ENCODE data around the gene PATJ.

The PATJ gene

DNA sequence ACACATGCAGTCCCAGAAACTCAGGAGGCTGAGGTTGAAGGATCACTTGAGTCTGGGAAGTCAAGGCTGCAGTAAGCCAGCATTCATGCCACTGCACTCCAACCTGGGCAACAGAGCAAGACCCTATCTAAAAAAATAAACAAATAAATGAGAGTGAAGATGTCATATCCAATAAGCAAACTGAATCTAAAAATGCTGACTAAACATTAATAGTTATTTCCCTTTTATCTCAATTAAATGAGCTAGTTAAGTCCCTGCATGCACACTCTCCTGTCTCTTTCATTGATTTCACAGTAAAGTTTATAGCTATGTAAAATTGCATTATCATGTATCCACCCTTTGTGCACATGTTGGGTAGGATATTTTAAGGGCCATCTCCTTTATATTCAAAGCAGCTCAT lies 371.2 kb downstream of the PATJ start:
- TF ChIP-seq REST (IDR thresholded peaks at IDR 0.05; ENCODE audit: insufficient read depth in 1 of 2, low read depth in 2 of 2, low read length in 2 of 2) (no peak), FOXP2 (optimal IDR thresholded peaks at IDR 0.05; ENCODE audit: borderline replicate concordance, extremely low read depth, extremely low read length, insufficient read depth) (no peak), SIN3A (IDR thresholded peaks at IDR 0.05; ENCODE audit: borderline replicate concordance, insufficient read depth, low read length) (no peak), TAF1 (IDR thresholded peaks at IDR 0.05; ENCODE audit: borderline replicate concordance, insufficient read depth, low read length) (no peak), POLR2AphosphoS5 (IDR thresholded peaks at IDR 0.05; ENCODE audit: low read depth, low read length) (no peak)

DNA sequence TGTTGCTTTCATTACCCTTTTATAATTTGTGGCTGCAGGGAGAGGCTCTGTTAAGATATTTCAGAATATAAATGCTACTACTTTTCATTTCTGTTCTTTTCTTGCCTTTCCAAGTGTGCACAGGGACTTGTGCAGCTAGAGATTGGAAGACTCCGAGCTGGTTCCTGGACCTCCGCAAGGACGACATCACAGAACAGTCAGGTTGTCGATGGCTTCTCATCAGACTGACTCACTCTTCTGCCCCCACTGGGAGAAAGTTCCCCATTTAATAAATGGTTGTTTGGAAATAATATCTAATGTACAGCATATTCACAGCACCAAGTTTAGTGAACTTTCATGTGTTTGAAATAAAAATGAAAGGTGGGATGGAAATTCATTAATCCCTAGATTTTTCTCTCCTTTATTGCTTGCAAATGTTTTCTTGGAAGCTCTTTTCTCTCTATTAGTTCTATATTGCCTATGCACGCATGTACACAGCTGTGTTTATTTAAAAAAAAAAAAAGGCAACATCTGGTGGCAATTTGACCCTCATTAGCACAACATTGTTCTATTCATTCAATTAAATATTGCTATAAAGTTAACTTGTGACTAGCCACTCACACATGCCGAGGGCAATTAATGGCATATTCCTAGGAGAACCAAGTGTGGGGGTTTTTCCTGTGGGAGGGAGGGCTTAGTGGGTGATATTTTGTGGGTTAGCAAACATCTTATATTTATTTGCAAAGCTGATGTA lies 374.9 kb downstream of the PATJ start:
- no peak for TF ChIP-seq FOXP2 (optimal IDR thresholded peaks at IDR 0.05; ENCODE audit: borderline replicate concordance, extremely low read depth, extremely low read length, insufficient read depth)
- TF ChIP-seq SIN3A (IDR thresholded peaks at IDR 0.05; ENCODE audit: borderline replicate concordance, insufficient read depth, low read length), result no peak

- TF ChIP-seq SIN3A (IDR thresholded peaks at IDR 0.05; ENCODE audit: borderline replicate concordance, insufficient read depth, low read length), result no peak
- no peak for TF ChIP-seq REST (IDR thresholded peaks at IDR 0.05; ENCODE audit: insufficient read depth in 1 of 2, low read depth in 2 of 2, low read length in 2 of 2)
- TF ChIP-seq FOXP2 (optimal IDR thresholded peaks at IDR 0.05; ENCODE audit: borderline replicate concordance, extremely low read depth, extremely low read length, insufficient read depth), result no peak
Observed at GRCh38 chr1:62126579-62127290, 384.5 kb downstream of the PATJ start.

DNA sequence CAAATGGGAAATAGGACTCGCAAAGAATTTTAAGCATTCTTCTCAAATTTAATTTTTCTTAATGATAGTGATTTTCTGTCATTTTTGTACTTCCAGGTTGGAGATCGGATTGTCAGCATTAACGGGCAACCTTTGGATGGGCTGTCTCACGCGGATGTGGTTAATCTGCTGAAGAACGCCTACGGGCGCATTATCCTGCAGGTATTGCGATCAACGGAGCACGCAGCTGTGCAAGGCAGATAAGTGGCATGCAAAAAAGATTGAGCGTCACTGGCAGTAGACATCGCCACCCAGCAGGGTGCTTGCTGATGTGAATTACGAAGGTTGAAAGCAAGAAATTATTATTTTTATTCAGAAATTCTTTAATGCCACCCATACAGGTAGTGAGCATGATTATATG lies 386.5 kb downstream of the PATJ start:
- TF ChIP-seq FOXP2 (optimal IDR thresholded peaks at IDR 0.05; ENCODE audit: borderline replicate concordance, extremely low read depth, extremely low read length, insufficient read depth), result no peak
- no peak for TF ChIP-seq REST (IDR thresholded peaks at IDR 0.05; ENCODE audit: insufficient read depth in 1 of 2, low read depth in 2 of 2, low read length in 2 of 2)
- no peak for TF ChIP-seq POLR2AphosphoS5 (IDR thresholded peaks at IDR 0.05; ENCODE audit: low read depth, low read length)
- no peak for TF ChIP-seq SIN3A (IDR thresholded peaks at IDR 0.05; ENCODE audit: borderline replicate concordance, insufficient read depth, low read length)
- TF ChIP-seq TAF1 (IDR thresholded peaks at IDR 0.05; ENCODE audit: borderline replicate concordance, insufficient read depth, low read length), result no peak

DNA sequence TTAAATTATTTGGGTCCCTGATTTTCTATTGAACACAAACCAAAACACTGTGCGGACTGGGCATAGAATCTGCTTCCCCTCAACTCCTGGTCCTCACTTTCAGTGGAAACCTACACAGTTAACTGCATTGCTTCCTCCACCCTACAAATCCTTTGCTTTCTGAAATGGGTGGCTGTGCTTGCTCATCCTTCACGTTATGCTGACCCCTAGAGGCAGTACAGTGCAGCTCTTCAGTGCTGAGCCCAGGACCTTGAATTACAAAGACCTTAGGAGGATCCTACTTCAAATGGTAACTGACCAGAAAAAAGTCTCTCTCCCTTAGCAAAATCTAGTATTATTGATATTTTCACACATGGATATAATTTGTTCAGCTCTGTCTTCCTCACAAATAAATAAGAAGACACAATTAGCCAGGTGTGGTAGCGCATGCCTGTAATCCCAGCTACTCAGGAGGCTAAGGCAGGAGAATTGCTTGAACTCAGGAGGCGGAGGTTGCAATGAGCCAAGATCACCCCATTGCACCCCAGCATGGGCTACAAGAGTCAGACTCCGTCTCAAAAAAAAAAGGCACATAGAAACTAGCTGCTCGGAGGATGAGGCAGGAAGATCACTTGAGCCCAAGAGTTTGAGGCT lies 388.9 kb downstream of the PATJ start:
- TF ChIP-seq REST (IDR thresholded peaks at IDR 0.05; ENCODE audit: insufficient read depth in 1 of 2, low read depth in 2 of 2, low read length in 2 of 2) (no peak), SIN3A (IDR thresholded peaks at IDR 0.05; ENCODE audit: borderline replicate concordance, insufficient read depth, low read length) (no peak), FOXP2 (optimal IDR thresholded peaks at IDR 0.05; ENCODE audit: borderline replicate concordance, extremely low read depth, extremely low read length, insufficient read depth) (no peak), POLR2AphosphoS5 (IDR thresholded peaks at IDR 0.05; ENCODE audit: low read depth, low read length) (no peak), TAF1 (IDR thresholded peaks at IDR 0.05; ENCODE audit: borderline replicate concordance, insufficient read depth, low read length) (no peak)
